ENCODE data around the gene PTPN11.

The PTPN11 gene

GRCh38 chr12:112418608-112419296 lies at the start of gene PTPN11:
Gene PTPN11 (plus strand): TSS chr12:112418947. CDS start chr12:112419112, 165 bp downstream.
- peak within 1 kb of the TSS; percentile 100 for H3K4me3 ChIP-seq (ENCODE audit: low read depth, low read length)
- no peaks in the 10 kb centered on the region for H3K36me3 ChIP-seq (ENCODE audit: control insufficient read depth, insufficient read depth, low read length)
- peaks cover 5% of the 10 kb centered on the region; the same call in 1 of the 2 replicates for H3K4me1 ChIP-seq (ENCODE audit: control insufficient read depth, insufficient read depth, low read length)
- peak within 1 kb of the TSS; percentile 98 for H3K9ac ChIP-seq (ENCODE audit: low read length)
- no peaks in the 10 kb centered on the region for H3K27me3 ChIP-seq (ENCODE audit: control insufficient read depth, insufficient read depth, low read length)
- no peaks in the 10 kb centered on the region for H3K9me3 ChIP-seq (ENCODE audit: control insufficient read depth, insufficient read depth, low read depth, low read length)
- H3K27ac ChIP-seq (ENCODE audit: low read depth, low read length) = peak within 1 kb of the TSS; percentile 99

GRCh38 chr12:112370199-112370598 lies 48.5 kb upstream of the PTPN11 start:
- Histone ChIP-seq H3K9me3 (ENCODE audit: control insufficient read depth, insufficient read depth, low read depth, low read length) (0 out of 2 replicates have a peak, but pooled peaks cover 3% of the 10 kb centered on the region), H3K27me3 (ENCODE audit: control insufficient read depth, insufficient read depth, low read length) (no peaks in the 10 kb centered on the region), H3K36me3 (ENCODE audit: control insufficient read depth, insufficient read depth, low read length) (no peaks in the 10 kb centered on the region), H3K27ac (ENCODE audit: low read depth, low read length) (no peak overlapping the region), H3K4me1 (ENCODE audit: control insufficient read depth, insufficient read depth, low read length) (peaks cover 7% of the 10 kb centered on the region; the same call in 1 of the 2 replicates), H3K9ac (ENCODE audit: low read length) (no peak overlapping the region), H3K4me3 (ENCODE audit: low read depth, low read length) (no peak overlapping the region)

DNA sequence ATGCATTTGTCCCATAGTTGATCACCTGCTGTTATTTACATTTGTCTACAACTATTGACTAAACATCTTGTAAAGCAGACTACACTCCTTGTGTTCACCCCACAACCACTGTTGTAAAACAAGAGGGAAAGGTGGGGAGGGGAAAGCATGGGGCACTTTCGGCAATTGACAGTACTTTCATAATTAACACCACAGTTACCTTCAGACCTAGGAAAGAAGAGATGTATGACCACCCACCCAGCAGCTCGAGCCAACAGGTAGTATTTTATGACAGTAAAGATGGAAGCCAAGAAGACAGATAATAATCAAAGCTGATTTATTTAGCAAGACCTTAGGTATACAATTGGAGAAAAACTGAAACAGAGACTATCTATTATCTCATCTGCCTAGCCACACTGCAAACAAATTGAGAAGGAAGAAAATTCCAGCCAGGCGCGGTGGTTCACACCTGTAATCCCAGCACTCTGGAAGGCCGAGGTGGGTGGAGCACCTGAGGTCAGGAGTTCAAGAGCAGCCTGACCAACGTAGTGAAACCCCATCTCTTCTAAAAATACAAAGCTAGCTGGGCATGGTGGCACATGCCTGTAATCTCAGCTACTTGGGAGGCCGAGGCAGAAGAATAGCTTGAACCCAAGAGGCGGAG lies 47.8 kb upstream of the PTPN11 start:
- Histone ChIP-seq H3K9ac (ENCODE audit: low read length) (no peak overlapping the region), H3K27ac (ENCODE audit: low read depth, low read length) (no peak overlapping the region), H3K9me3 (ENCODE audit: control insufficient read depth, insufficient read depth, low read depth, low read length) (0 out of 2 replicates have a peak, but pooled peaks cover 5% of the 10 kb centered on the region), H3K36me3 (ENCODE audit: control insufficient read depth, insufficient read depth, low read length) (no peaks in the 10 kb centered on the region), H3K4me3 (ENCODE audit: low read depth, low read length) (no peak overlapping the region), H3K4me1 (ENCODE audit: control insufficient read depth, insufficient read depth, low read length) (peaks cover 7% of the 10 kb centered on the region; the same call in 1 of the 2 replicates), H3K27me3 (ENCODE audit: control insufficient read depth, insufficient read depth, low read length) (no peaks in the 10 kb centered on the region)

DNA sequence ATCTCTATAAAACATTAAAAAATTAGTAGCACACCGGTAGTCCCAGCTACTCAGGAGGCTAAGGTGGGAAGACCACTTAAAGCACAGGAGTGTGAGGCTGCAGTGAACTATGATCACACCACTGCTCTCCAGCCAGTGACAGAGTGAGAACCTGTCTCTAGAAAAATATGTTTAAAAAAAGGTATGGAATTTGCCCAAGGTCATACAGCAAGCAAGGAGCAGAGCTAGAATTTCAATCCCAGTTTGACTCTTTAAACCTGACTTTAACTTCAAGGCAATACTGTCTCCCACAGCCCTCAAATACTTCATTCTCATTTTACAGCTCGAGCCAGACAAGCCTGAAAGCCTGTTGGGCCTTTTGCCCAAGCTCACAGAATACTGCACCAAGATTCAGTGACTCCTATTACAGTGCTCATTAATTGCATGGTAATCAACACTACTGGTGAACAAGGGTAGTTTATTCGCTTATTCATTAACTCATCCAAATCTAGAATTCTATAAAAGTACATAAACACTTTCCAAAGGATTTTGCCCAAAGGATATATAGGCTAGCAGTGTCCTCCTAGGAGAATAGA lies 44.5 kb upstream of the PTPN11 start:
- H3K27me3 ChIP-seq (ENCODE audit: control insufficient read depth, insufficient read depth, low read length) = no peaks in the 10 kb centered on the region
- peaks cover 7% of the 10 kb centered on the region; the same call in 1 of the 2 replicates for H3K4me1 ChIP-seq (ENCODE audit: control insufficient read depth, insufficient read depth, low read length)
- 0 out of 2 replicates have a peak, but pooled peaks cover 5% of the 10 kb centered on the region for H3K9me3 ChIP-seq (ENCODE audit: control insufficient read depth, insufficient read depth, low read depth, low read length)
- H3K27ac ChIP-seq (ENCODE audit: low read depth, low read length) = no peak overlapping the region
- H3K9ac ChIP-seq (ENCODE audit: low read length) = no peak overlapping the region
- no peak overlapping the region for H3K4me3 ChIP-seq (ENCODE audit: low read depth, low read length)
- H3K36me3 ChIP-seq (ENCODE audit: control insufficient read depth, insufficient read depth, low read length) = no peaks in the 10 kb centered on the region

DNA sequence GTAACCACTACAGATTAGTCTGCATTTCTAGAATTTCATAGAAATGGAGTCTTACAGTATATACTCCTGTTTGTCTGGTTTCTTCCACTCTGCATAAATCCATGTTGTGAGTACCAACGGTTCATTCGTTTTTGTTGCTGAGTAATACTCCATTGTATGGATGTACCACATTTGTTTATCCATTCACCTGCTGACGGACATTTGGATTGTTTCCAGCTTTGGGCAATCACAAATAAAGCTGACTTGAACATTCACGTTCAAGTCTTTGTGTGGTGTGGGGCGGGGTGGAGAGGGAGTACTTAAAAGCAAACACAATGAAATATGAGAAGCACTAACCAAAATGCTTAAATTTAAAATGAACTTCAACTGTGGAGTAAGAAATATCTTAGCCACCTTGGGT lies 43.6 kb upstream of the PTPN11 start:
- Histone ChIP-seq H3K4me1 (ENCODE audit: control insufficient read depth, insufficient read depth, low read length) (peaks cover 7% of the 10 kb centered on the region; the same call in 1 of the 2 replicates), H3K36me3 (ENCODE audit: control insufficient read depth, insufficient read depth, low read length) (no peaks in the 10 kb centered on the region), H3K27ac (ENCODE audit: low read depth, low read length) (no peak overlapping the region), H3K27me3 (ENCODE audit: control insufficient read depth, insufficient read depth, low read length) (no peaks in the 10 kb centered on the region), H3K9me3 (ENCODE audit: control insufficient read depth, insufficient read depth, low read depth, low read length) (0 out of 2 replicates have a peak, but pooled peaks cover 5% of the 10 kb centered on the region), H3K9ac (ENCODE audit: low read length) (no peak overlapping the region), H3K4me3 (ENCODE audit: low read depth, low read length) (no peak overlapping the region)

GRCh38 chr12:112380663-112381405 lies 37.9 kb upstream of the PTPN11 start:
- H3K27me3 ChIP-seq (ENCODE audit: control insufficient read depth, insufficient read depth, low read length) = no peaks in the 10 kb centered on the region
- H3K9ac ChIP-seq (ENCODE audit: low read length) = peak overlapping the region; percentile 41
- H3K4me3 ChIP-seq (ENCODE audit: low read depth, low read length) = peak overlapping the region; percentile 73
- no peaks in the 10 kb centered on the region for H3K36me3 ChIP-seq (ENCODE audit: control insufficient read depth, insufficient read depth, low read length)
- peaks cover 7% of the 10 kb centered on the region; the same call in 1 of the 2 replicates for H3K4me1 ChIP-seq (ENCODE audit: control insufficient read depth, insufficient read depth, low read length)
- no peaks in the 10 kb centered on the region for H3K9me3 ChIP-seq (ENCODE audit: control insufficient read depth, insufficient read depth, low read depth, low read length)
- H3K27ac ChIP-seq (ENCODE audit: low read depth, low read length) = no peak overlapping the region; the same call in 1 of the 2 replicates

DNA sequence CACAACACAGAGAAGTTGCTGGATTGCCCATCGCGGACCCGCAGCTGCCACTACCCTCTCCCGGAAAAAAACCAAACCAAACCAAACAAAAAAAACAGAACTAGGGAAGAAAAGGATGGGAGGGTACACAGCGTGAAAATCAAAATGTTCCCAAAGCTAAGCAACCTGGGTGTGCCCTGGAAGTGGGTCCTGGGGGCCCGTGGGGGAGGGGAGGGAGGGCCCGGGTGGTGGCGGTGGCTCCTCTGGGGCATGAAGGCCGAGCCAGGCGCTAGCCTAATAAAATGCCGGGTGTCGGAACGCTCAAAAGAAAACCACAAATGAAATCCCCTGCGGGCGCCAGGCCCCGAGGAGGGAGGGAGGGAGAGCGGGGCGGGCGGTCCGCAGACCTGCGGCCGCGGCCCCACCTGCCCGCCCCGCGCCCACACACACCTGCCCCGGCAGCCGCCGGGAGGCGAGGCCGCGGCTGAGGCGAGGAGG lies 37.3 kb upstream of the PTPN11 start:
- H3K4me3 ChIP-seq (ENCODE audit: low read depth, low read length) = peak overlapping the region; percentile 73
- H3K4me1 ChIP-seq (ENCODE audit: control insufficient read depth, insufficient read depth, low read length) = peaks cover 7% of the 10 kb centered on the region; the same call in 1 of the 2 replicates
- H3K9ac ChIP-seq (ENCODE audit: low read length) = peak overlapping the region; percentile 74
- H3K36me3 ChIP-seq (ENCODE audit: control insufficient read depth, insufficient read depth, low read length) = no peaks in the 10 kb centered on the region
- no peaks in the 10 kb centered on the region for H3K9me3 ChIP-seq (ENCODE audit: control insufficient read depth, insufficient read depth, low read depth, low read length)
- no peaks in the 10 kb centered on the region for H3K27me3 ChIP-seq (ENCODE audit: control insufficient read depth, insufficient read depth, low read length)
- H3K27ac ChIP-seq (ENCODE audit: low read depth, low read length) = peak overlapping the region; percentile 53; the same call in 1 of the 2 replicates

GRCh38 chr12:112381883-112382796 lies 36.6 kb upstream of the PTPN11 start, which contains the start of gene HECTD4:
Gene HECTD4 (minus strand): TSS chr12:112382431. CDS start chr12:112382128, 303 bp downstream.
- Histone ChIP-seq H3K4me3 (ENCODE audit: low read depth, low read length) (peak within 1 kb of the TSS; percentile 73), H3K9ac (ENCODE audit: low read length) (peak within 1 kb of the TSS; percentile 74), H3K27ac (ENCODE audit: low read depth, low read length) (peak within 1 kb of the TSS; percentile 53; the same call in 1 of the 2 replicates), H3K36me3 (ENCODE audit: control insufficient read depth, insufficient read depth, low read length) (no peaks in the 10 kb centered on the region), H3K9me3 (ENCODE audit: control insufficient read depth, insufficient read depth, low read depth, low read length) (no peaks in the 10 kb centered on the region), H3K4me1 (ENCODE audit: control insufficient read depth, insufficient read depth, low read length) (peaks cover 7% of the 10 kb centered on the region; the same call in 1 of the 2 replicates), H3K27me3 (ENCODE audit: control insufficient read depth, insufficient read depth, low read length) (no peaks in the 10 kb centered on the region)

DNA sequence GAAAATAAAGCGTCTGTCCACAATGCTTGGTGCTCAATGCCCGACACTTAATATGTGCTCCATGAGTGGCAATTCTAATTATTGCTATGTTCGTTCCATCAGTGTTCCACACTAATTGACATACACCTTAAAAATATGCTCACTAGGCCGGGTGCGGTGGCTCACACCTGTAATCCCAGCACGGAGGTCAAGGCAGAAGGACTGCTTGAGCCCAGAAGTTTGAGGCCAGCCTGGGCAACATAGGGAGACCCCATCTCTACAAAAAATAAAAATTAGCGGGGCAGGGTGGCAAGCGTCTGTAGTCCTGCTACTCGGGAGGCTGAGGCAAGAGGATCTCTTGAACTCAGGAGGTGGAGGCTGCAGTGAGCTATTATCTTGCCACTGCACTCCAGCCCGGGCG lies 35.9 kb upstream of the PTPN11 start:
- Histone ChIP-seq H3K36me3 (ENCODE audit: control insufficient read depth, insufficient read depth, low read length) (no peaks in the 10 kb centered on the region), H3K27me3 (ENCODE audit: control insufficient read depth, insufficient read depth, low read length) (no peaks in the 10 kb centered on the region), H3K4me3 (ENCODE audit: low read depth, low read length) (peak overlapping the region; percentile 73), H3K9me3 (ENCODE audit: control insufficient read depth, insufficient read depth, low read depth, low read length) (no peaks in the 10 kb centered on the region), H3K9ac (ENCODE audit: low read length) (peak overlapping the region; percentile 71), H3K27ac (ENCODE audit: low read depth, low read length) (no peak overlapping the region), H3K4me1 (ENCODE audit: control insufficient read depth, insufficient read depth, low read length) (peaks cover 7% of the 10 kb centered on the region; the same call in 1 of the 2 replicates)
